ENCODE results near the gene TMEM270. TPM values are rescaled to one million over a fixed set of nuclear protein-coding genes. Genes with fewer than 3 reads are reported as not detected.
A peak's percentile ranks its signal among the peaks of the same experiment; 100 is the strongest.
"Not testable (repeated sequence)": the region's sequence is repeated elsewhere in the genome, so short reads cannot be mapped to it uniquely, and the experiment has no call there.

The TMEM270 gene
- total RNA-seq, 2 donors from 2014 or later, result 4.9 TPM; not detected in 1

- DNase-seq (ENCODE audit: low spot score), result no peak
- 52% methylated on average over 9 of the region's 9 CpGs for WGBS
- Histone ChIP-seq H3K4me1 (replicated peaks) (peaks cover 5% of the 10 kb centered on the region), H3K27ac (no peak overlapping the region), H3K27me3 (replicated peaks; ENCODE audit: insufficient read depth) (no peaks in the 10 kb centered on the region), H3K4me3 (no peak overlapping the region), H3K9me3 (no peaks in the 10 kb centered on the region), H3K36me3 (no peaks in the 10 kb centered on the region)
- intact Hi-C loops (cut with DNase I), result no loop called here
- TF ChIP-seq CTCF (IDR thresholded peaks at IDR 0.05), result no peak
- no peak for TF ChIP-seq POLR2AphosphoS5 (IDR thresholded peaks at IDR 0.05)
- no peak for TF ChIP-seq POLR2A (IDR thresholded peaks at IDR 0.05)
These were observed 16.8 kb upstream of the TMEM270 start for GRCh38 chr7:73844131-73844547.

GRCh38 chr7:73844848-73845460, 16.0 kb upstream of the TMEM270 start:
- no peaks in the 10 kb centered on the region for H3K36me3 ChIP-seq
- intact Hi-C loops (cut with DNase I), result no loop called here
- 82% methylated on average over 13 of the region's 13 CpGs for WGBS
- TF ChIP-seq CTCF (IDR thresholded peaks at IDR 0.05), result no peak
- no peak for TF ChIP-seq POLR2A (IDR thresholded peaks at IDR 0.05)
- TF ChIP-seq POLR2AphosphoS5 (IDR thresholded peaks at IDR 0.05), result no peak
- peaks cover 5% of the 10 kb centered on the region for H3K4me1 ChIP-seq (replicated peaks)
- H3K4me3 ChIP-seq, result no peak overlapping the region
- no peaks in the 10 kb centered on the region for H3K9me3 ChIP-seq
- no peak overlapping the region for H3K27ac ChIP-seq
- no peak for DNase-seq (ENCODE audit: low spot score)
- no peaks in the 10 kb centered on the region for H3K27me3 ChIP-seq (replicated peaks; ENCODE audit: insufficient read depth)

GRCh38 chr7:73845701-73846195, 15.2 kb upstream of the TMEM270 start:
- H3K4me3 ChIP-seq; H3K27me3 ChIP-seq (replicated peaks; ENCODE audit: insufficient read depth); intact Hi-C loops (cut with DNase I); DNase-seq (ENCODE audit: low spot score); H3K36me3 ChIP-seq; H3K4me1 ChIP-seq (replicated peaks); H3K27ac ChIP-seq; H3K9me3 ChIP-seq: not testable (repeated sequence)
- 62% methylated on average over 12 of the region's 12 CpGs for WGBS

- Histone ChIP-seq H3K9me3 (no peaks in the 10 kb centered on the region), H3K27me3 (replicated peaks; ENCODE audit: insufficient read depth) (no peaks in the 10 kb centered on the region), H3K27ac (no peak overlapping the region), H3K4me3 (no peak overlapping the region), H3K36me3 (no peaks in the 10 kb centered on the region), H3K4me1 (replicated peaks) (no peaks in the 10 kb centered on the region)
- 89% methylated on average over 10 of the region's 10 CpGs for WGBS
- no peak for DNase-seq (ENCODE audit: low spot score)
- TF ChIP-seq POLR2AphosphoS5 (IDR thresholded peaks at IDR 0.05) (no peak), POLR2A (IDR thresholded peaks at IDR 0.05) (no peak), CTCF (IDR thresholded peaks at IDR 0.05) (no peak)
- intact Hi-C loops (cut with DNase I), result no loop called here
These were observed 12.8 kb upstream of the TMEM270 start for GRCh38 chr7:73847941-73848723.

- H3K9me3 ChIP-seq, result no peaks in the 10 kb centered on the region
- H3K27ac ChIP-seq, result peak overlapping the region in 1 of 2 donors; percentile 20
- H3K4me3 ChIP-seq, result no peak overlapping the region
- no peaks in the 10 kb centered on the region for H3K36me3 ChIP-seq
- WGBS, result 76% methylated on average over 4 of the region's 4 CpGs
- TF ChIP-seq CTCF (IDR thresholded peaks at IDR 0.05) (no peak), POLR2A (IDR thresholded peaks at IDR 0.05) (no peak), POLR2AphosphoS5 (IDR thresholded peaks at IDR 0.05) (no peak)
- no peaks in the 10 kb centered on the region for H3K27me3 ChIP-seq (replicated peaks; ENCODE audit: insufficient read depth)
- no peak for DNase-seq (ENCODE audit: low spot score)
- intact Hi-C loops (cut with DNase I), result loop anchor here (5.0 to 10.0 kb wide), 2 partner anchors 108 to 246 kb away; no protein-coding TSS in a partner anchor
- H3K4me1 ChIP-seq (replicated peaks), result no peaks in the 10 kb centered on the region
These were observed 10.2 kb upstream of the TMEM270 start for GRCh38 chr7:73850781-73851207.
